Thyroid gland (tissue), 4 donors: ENCODE results near the gene PEX14.

Experiments
- CTCF ChIP-seq, 6 experiments: fragments of 200-600 bp in 3 of 6; fragments of 450-650 bp in 3 of 6; sonication (generic) in 3 of 6; IDR thresholded peaks; one replicate each; pipeline ENCODE4 v1.5.1; 2016 to 2019; ENCODE audit warnings: antibody characterized with exemption in 6 of 6, mild to moderate bottlenecking in 2 of 6, inconsistent platforms in 1 of 6, moderate library complexity in 1 of 6
- POLR2A ChIP-seq, 2 donors: fragments of 450-650 bp; IDR thresholded peaks; one replicate each; pipeline ENCODE4 v1.6.1; 2017; ENCODE audit warnings: antibody characterized with exemption in 2 of 2, mild to moderate bottlenecking in 2 of 2, moderate library complexity in 1 of 2

- no peak for TF ChIP-seq CTCF (IDR thresholded peaks at IDR 0.05)
- no peak for TF ChIP-seq POLR2A (IDR thresholded peaks at IDR 0.05)
These were observed 9.8 kb downstream of the PEX14 start for GRCh38 chr1:10484521-10484920.
